HL-60 (cell line): ENCODE data around the gene OR5AU1.

ENCODE experiments used
- POLR2AphosphoS5 ChIP-seq: IDR thresholded peaks from 2 replicates; pipeline ENCODE4 v1.6.1; 2012; ENCODE audit warnings: low read depth
- TF ChIP-seq, protein P1 (sequence below): IDR thresholded peaks from one replicate; pipeline ENCODE4 v1.5.1; 2011; ENCODE audit warnings: low read length, control low read depth, inconsistent platforms; ENCODE audit not compliant: insufficient read depth
- TF ChIP-seq, protein P2 (sequence below): IDR thresholded peaks from 2 replicates; pipeline ENCODE4 v1.6.1; 2012; ENCODE audit warnings: low read depth; ENCODE audit not compliant: insufficient replicate concordance

DNA sequence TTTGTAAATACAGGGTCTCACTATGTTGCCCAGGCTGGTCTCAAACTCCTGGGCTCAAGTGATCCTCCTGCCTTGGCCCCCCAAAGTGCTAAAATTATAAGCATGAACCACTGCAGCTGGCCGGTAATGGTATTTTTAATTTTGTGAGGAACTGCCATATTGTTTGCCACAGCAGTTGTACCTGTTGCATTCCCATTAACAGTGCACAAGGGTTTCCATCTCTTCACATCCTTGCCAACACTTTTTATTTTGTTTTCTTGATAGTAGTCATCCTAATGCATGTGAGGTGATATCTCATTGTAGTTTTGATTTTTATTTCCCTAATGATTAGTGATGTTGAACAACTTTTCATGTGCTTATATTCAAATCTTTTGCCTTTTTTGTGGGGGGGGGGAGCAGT lies 13.5 kb downstream of the OR5AU1 start:
- TF ChIP-seq, protein P1, sequence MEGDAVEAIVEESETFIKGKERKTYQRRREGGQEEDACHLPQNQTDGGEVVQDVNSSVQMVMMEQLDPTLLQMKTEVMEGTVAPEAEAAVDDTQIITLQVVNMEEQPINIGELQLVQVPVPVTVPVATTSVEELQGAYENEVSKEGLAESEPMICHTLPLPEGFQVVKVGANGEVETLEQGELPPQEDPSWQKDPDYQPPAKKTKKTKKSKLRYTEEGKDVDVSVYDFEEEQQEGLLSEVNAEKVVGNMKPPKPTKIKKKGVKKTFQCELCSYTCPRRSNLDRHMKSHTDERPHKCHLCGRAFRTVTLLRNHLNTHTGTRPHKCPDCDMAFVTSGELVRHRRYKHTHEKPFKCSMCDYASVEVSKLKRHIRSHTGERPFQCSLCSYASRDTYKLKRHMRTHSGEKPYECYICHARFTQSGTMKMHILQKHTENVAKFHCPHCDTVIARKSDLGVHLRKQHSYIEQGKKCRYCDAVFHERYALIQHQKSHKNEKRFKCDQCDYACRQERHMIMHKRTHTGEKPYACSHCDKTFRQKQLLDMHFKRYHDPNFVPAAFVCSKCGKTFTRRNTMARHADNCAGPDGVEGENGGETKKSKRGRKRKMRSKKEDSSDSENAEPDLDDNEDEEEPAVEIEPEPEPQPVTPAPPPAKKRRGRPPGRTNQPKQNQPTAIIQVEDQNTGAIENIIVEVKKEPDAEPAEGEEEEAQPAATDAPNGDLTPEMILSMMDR, result no peak
- no peak for TF ChIP-seq POLR2AphosphoS5
- TF ChIP-seq, protein P2, sequence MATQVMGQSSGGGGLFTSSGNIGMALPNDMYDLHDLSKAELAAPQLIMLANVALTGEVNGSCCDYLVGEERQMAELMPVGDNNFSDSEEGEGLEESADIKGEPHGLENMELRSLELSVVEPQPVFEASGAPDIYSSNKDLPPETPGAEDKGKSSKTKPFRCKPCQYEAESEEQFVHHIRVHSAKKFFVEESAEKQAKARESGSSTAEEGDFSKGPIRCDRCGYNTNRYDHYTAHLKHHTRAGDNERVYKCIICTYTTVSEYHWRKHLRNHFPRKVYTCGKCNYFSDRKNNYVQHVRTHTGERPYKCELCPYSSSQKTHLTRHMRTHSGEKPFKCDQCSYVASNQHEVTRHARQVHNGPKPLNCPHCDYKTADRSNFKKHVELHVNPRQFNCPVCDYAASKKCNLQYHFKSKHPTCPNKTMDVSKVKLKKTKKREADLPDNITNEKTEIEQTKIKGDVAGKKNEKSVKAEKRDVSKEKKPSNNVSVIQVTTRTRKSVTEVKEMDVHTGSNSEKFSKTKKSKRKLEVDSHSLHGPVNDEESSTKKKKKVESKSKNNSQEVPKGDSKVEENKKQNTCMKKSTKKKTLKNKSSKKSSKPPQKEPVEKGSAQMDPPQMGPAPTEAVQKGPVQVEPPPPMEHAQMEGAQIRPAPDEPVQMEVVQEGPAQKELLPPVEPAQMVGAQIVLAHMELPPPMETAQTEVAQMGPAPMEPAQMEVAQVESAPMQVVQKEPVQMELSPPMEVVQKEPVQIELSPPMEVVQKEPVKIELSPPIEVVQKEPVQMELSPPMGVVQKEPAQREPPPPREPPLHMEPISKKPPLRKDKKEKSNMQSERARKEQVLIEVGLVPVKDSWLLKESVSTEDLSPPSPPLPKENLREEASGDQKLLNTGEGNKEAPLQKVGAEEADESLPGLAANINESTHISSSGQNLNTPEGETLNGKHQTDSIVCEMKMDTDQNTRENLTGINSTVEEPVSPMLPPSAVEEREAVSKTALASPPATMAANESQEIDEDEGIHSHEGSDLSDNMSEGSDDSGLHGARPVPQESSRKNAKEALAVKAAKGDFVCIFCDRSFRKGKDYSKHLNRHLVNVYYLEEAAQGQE, result no peak
